CD8-positive, alpha-beta memory T cell (primary cell): Measurements from ENCODE around the gene ABLIM1. TPM values are rescaled to one million over a fixed set of nuclear protein-coding genes. Genes with fewer than 3 reads are reported as not detected.

Experiments
- CTCF ChIA-PET: fragments of 350-600 bp; sonication (Branson Sonifier 250); formaldehyde crosslinking; loops from one replicate; lab custom pipeline; 2021; ENCODE audit warnings: antibody characterized with exemption; lab: Charles Lee
- POLR2A ChIA-PET: fragments of 350-600 bp; sonication (Branson Sonifier 250); formaldehyde crosslinking; loops from one replicate; lab custom pipeline; 2021; ENCODE audit warnings: antibody characterized with exemption; lab: Charles Lee
- DNase-seq, 5 donors: peaks; one replicate each; pipeline versions ENCODE4 v3.0.0 to v3.0.0-alpha.2; 2020 to 2022; ENCODE audit warnings: mixed read lengths in 1 of 5
- H3K27ac ChIP-seq: one replicate; pipeline ENCODE4 v1.7.0; 2013; ENCODE audit warnings: low read depth, mild to moderate bottlenecking, low read length, moderate library complexity
- H3K27me3 ChIP-seq: 2 replicates; pipeline ENCODE4 v1.7.0; 2013; ENCODE audit warnings: low read length, mild to moderate bottlenecking; ENCODE audit not compliant: insufficient read depth, poor library complexity, severe bottlenecking
- H3K36me3 ChIP-seq: 2 replicates; pipeline ENCODE4 v1.7.0; 2013; ENCODE audit warnings: mild to moderate bottlenecking, low read length, moderate library complexity; ENCODE audit not compliant: insufficient read depth
- H3K4me1 ChIP-seq: 2 replicates; pipeline ENCODE4 v1.7.0; 2013; ENCODE audit warnings: mild to moderate bottlenecking, low read length, moderate library complexity; ENCODE audit not compliant: insufficient read depth
- H3K4me3 ChIP-seq: 2 replicates; pipeline ENCODE4 v1.7.0; 2013; ENCODE audit warnings: mild to moderate bottlenecking, low read length
- H3K9me3 ChIP-seq: 2 replicates; pipeline ENCODE4 v1.7.0; 2013; ENCODE audit warnings: mild to moderate bottlenecking, low read length
- H3K27ac Mint-ChIP-seq, 8 donors: one replicate each; pipeline ENCODE4 v1.8.0; 2020 to 2021; ENCODE audit warnings: mixed read lengths in 8 of 8, mild to moderate bottlenecking in 6 of 8, inconsistent platforms in 3 of 8, moderate library complexity in 3 of 8
- H3K27me3 Mint-ChIP-seq, 2 donors: one replicate each; pipeline ENCODE4 v1.8.0; 2020 to 2021; ENCODE audit warnings: mixed read lengths in 2 of 2, mild to moderate bottlenecking in 1 of 2, moderate library complexity in 1 of 2
- H3K36me3 Mint-ChIP-seq, 3 donors: one replicate each; pipeline ENCODE4 v1.8.0; 2020 to 2021; ENCODE audit warnings: mixed read lengths in 3 of 3, inconsistent platforms in 1 of 3, mild to moderate bottlenecking in 1 of 3
- H3K4me1 Mint-ChIP-seq, 3 donors: one replicate each; pipeline ENCODE4 v1.8.0; 2020 to 2021; ENCODE audit warnings: mixed read lengths in 3 of 3, inconsistent platforms in 1 of 3, mild to moderate bottlenecking in 1 of 3
- H3K4me3 Mint-ChIP-seq, 7 donors: one replicate each; pipeline ENCODE4 v1.8.0; 2020 to 2021; ENCODE audit warnings: mixed read lengths in 7 of 7, mild to moderate bottlenecking in 6 of 7, moderate library complexity in 4 of 7, inconsistent platforms in 2 of 7
- H3K9me3 Mint-ChIP-seq, 5 donors: one replicate each; pipeline ENCODE4 v1.8.0; 2020 to 2022; ENCODE audit warnings: mixed read lengths in 5 of 5, mild to moderate bottlenecking in 3 of 5, moderate library complexity in 2 of 5, inconsistent platforms in 1 of 5
- polyA plus RNA-seq: library from polyadenylated mRNA; unstranded; fragments of 300-500 nt; fragmentation: Illumina TruSeq; gene quantifications from one replicate; pipeline ENCODE4 v1.2.3, GENCODE V29; 2021
- total RNA-seq, 2 experiments: library from RNA; stranded (reverse); gene quantifications; one replicate each; pipeline ENCODE4 v1.2.3, GENCODE V29; 2021

The ABLIM1 gene
- total and polyA plus RNA-seq, 3 experiments from 2014 or later: 45.8 to 123 (median 48.3) TPM

DNA sequence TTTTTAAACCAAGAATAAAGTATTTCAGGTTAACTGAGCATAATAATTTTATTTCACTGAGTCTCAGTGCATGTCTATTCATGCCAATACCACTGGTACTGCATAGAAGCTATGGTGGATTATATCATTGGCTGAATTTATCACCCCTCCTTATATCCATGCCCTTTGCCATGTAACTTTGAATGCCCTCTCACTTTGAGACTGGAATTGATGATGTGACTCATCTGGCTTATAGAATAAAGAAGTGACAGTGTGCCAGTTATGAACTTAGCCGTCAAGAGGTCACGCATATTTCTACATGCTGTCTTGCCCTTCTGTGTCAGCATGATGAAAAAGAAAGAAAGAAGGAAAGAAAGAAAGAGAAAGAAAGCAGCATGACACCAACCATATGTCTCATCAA, 20.7 kb upstream of the ABLIM1 start:
- peaks cover 0 to 4% of the 10 kb centered on the region in 2 donors for H3K27me3 Mint-ChIP-seq
- no peak overlapping the region for H3K27ac Mint-ChIP-seq
- ChIA-PET POLR2A (no interaction called here), CTCF (no interaction called here)
- no peak for DNase-seq
- no peaks in the 10 kb centered on the region for H3K27me3 ChIP-seq
- no peak overlapping the region for H3K4me3 ChIP-seq
- H3K27ac ChIP-seq: no peak overlapping the region
- no peaks in the 10 kb centered on the region for H3K9me3 Mint-ChIP-seq
- no peaks in the 10 kb centered on the region for H3K36me3 ChIP-seq
- H3K4me1 ChIP-seq: no peaks in the 10 kb centered on the region
- H3K4me3 Mint-ChIP-seq: no peak overlapping the region
- H3K4me1 Mint-ChIP-seq: no peaks in the 10 kb centered on the region
- no peaks in the 10 kb centered on the region for H3K36me3 Mint-ChIP-seq
- no peaks in the 10 kb centered on the region for H3K9me3 ChIP-seq

DNA sequence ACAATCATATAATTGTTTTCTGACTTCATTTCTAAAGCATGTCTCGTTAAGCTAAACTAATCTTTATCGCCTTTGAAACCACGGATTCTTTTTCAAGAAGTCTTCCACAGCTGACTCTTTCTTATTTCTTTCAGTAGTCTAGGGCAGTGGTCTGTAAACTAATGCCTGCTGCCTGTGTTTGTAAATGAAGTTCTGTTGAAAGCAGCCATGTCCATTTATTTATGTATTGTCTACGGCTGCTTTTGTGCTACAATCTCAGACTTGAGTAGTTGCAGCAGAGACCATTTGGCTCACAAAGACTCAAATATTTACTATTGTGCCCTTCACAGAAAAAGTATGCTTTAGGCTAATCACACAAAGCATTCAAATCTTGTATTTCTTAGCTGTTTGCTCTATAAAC, 20.3 kb upstream of the ABLIM1 start:
- no peak for DNase-seq
- H3K36me3 Mint-ChIP-seq: peaks cover 0 to 2% (median 0%) of the 10 kb centered on the region in 3 donors
- H3K9me3 ChIP-seq: no peaks in the 10 kb centered on the region
- H3K4me1 Mint-ChIP-seq: no peaks in the 10 kb centered on the region
- H3K36me3 ChIP-seq: no peaks in the 10 kb centered on the region
- H3K27me3 Mint-ChIP-seq: peaks cover 0 to 7% of the 10 kb centered on the region in 2 donors
- no peaks in the 10 kb centered on the region for H3K9me3 Mint-ChIP-seq
- CTCF ChIA-PET: no interaction called here
- no peaks in the 10 kb centered on the region for H3K27me3 ChIP-seq
- no peak overlapping the region for H3K27ac Mint-ChIP-seq
- no peak overlapping the region for H3K27ac ChIP-seq
- H3K4me3 ChIP-seq: no peak overlapping the region
- H3K4me3 Mint-ChIP-seq: no peak overlapping the region
- POLR2A ChIA-PET: no interaction called here
- no peaks in the 10 kb centered on the region for H3K4me1 ChIP-seq

DNA sequence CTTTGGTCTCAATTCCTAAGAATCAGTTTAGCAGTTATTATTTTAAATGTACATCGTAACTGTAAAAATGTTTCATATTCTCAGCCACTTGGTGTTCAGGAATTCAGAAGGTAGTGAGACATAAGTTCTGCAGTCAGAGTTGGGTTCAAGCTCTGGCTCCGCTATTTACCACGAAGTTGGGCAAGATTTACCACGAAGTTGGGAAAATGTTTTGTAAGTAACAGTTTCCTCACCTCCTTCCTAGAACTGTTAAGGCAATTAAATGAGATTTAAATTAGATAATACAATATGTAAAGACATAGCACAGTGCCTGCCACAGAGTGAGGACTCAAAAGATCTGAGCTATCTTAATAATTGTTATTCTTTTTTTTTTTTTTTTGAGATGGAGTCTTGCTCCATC, 16.3 kb upstream of the ABLIM1 start:
- CTCF ChIA-PET: no interaction called here
- peaks cover 0 to 2% (median 0%) of the 10 kb centered on the region in 3 donors for H3K36me3 Mint-ChIP-seq
- Histone ChIP-seq H3K27ac (no peak overlapping the region), H3K9me3 (no peaks in the 10 kb centered on the region), H3K27me3 (no peaks in the 10 kb centered on the region), H3K4me3 (no peak overlapping the region), H3K36me3 (no peaks in the 10 kb centered on the region), H3K4me1 (no peaks in the 10 kb centered on the region)
- H3K9me3 Mint-ChIP-seq: no peaks in the 10 kb centered on the region
- peaks cover 1 to 5% of the 10 kb centered on the region in 2 donors for H3K27me3 Mint-ChIP-seq
- no peak for DNase-seq
- no peaks in the 10 kb centered on the region for H3K4me1 Mint-ChIP-seq
- H3K4me3 Mint-ChIP-seq: no peak overlapping the region
- H3K27ac Mint-ChIP-seq: no peak overlapping the region
- POLR2A ChIA-PET: no interaction called here

DNA sequence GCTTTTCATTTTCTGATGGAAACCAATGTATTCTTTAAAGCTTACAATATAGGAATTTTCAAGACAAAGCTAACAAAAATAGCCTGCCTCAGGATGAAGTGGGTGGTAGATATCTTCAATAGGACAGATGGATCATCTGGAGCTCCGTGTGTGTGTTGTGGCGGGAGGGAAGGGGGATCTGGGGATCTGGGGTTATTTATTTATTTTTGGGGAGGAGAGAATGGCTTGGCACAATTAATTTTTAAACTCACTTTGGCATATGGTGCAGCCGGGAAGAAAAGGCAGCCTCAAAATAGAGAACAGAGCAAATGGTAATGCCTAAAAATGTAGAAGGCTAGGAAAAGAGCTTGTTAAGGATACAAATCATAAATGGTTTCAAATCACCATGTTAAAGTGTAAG, 11.6 kb upstream of the ABLIM1 start:
- Mint-ChIP-seq H3K36me3 (peaks cover 0 to 2% (median 0%) of the 10 kb centered on the region in 3 donors), H3K4me3 (no peak overlapping the region), H3K27ac (no peak overlapping the region), H3K9me3 (no peaks in the 10 kb centered on the region), H3K27me3 (peaks cover 1 to 5% of the 10 kb centered on the region in 2 donors), H3K4me1 (no peaks in the 10 kb centered on the region)
- ChIA-PET CTCF (no interaction called here), POLR2A (no interaction called here)
- Histone ChIP-seq H3K27ac (no peak overlapping the region), H3K4me1 (no peaks in the 10 kb centered on the region), H3K27me3 (no peaks in the 10 kb centered on the region), H3K36me3 (no peaks in the 10 kb centered on the region), H3K4me3 (no peak overlapping the region), H3K9me3 (no peaks in the 10 kb centered on the region)
- no peak for DNase-seq

DNA sequence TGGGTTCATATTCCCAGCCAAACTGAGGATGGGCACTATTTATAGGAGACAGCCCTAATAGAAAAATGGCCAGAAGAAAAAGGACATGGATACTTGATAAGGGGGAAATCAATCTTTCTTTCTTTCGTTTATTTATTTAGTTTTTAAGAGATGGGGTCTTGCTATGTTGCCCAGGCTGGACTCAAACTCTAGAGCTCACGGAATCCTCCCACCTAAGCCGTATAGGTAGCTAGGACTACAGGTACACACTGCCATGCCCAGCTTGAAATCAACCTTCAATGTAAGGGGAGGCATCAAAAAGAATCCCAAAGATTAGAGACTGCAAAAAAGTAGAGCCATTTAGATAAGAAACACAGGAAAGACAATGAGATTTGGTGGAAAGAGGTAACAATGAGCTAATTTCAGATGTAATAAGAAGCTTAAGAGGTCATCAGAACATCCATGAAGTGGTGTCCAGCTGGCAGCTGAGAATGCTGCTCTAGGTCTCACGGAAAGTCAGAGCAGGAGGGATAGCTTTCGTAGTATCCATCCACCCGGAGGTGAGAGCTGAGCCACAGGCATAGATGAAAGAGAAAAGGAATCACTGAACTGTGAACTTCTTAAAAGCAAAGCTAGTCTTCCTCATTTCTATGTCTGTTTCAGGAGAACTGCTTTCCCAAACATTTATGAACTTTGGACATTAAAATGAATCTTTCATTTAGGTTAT, 10.5 kb upstream of the ABLIM1 start:
- H3K27me3 Mint-ChIP-seq: peaks cover 1 to 4% of the 10 kb centered on the region in 2 donors
- H3K27ac Mint-ChIP-seq: no peak overlapping the region
- H3K4me1 Mint-ChIP-seq: no peaks in the 10 kb centered on the region
- Histone ChIP-seq H3K27me3 (no peaks in the 10 kb centered on the region), H3K4me1 (no peaks in the 10 kb centered on the region), H3K36me3 (no peaks in the 10 kb centered on the region), H3K9me3 (no peaks in the 10 kb centered on the region), H3K4me3 (no peak overlapping the region), H3K27ac (no peak overlapping the region)
- no peak for DNase-seq
- H3K9me3 Mint-ChIP-seq: no peaks in the 10 kb centered on the region
- ChIA-PET POLR2A (no interaction called here), CTCF (no interaction called here)
- no peak overlapping the region for H3K4me3 Mint-ChIP-seq
- peaks cover 0 to under 1% (median 0%) of the 10 kb centered on the region in 3 donors for H3K36me3 Mint-ChIP-seq

DNA sequence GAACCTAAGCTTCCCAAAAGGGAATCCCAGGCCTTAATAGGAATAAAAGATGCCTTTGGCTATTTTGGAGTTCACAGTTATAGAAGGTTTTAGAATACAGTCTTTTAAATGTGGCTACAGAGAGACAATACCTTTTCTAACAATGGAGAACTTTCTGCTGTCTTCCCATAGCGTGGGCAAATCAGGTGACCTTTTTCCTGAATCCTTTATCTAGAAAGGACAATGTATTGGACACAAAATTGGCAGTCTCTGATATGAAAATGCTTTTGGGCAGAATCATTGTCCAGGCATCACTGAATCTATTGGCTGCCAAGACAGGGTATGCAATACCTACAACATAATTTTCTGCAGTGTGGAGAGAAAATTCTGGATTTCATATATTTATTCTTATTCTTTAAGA, 7.8 kb upstream of the ABLIM1 start:
- no peaks in the 10 kb centered on the region for H3K9me3 Mint-ChIP-seq
- Histone ChIP-seq H3K4me3 (no peak overlapping the region), H3K27me3 (no peaks in the 10 kb centered on the region), H3K27ac (no peak overlapping the region), H3K36me3 (no peaks in the 10 kb centered on the region), H3K4me1 (no peaks in the 10 kb centered on the region), H3K9me3 (no peaks in the 10 kb centered on the region)
- peaks cover 0 to 1% (median 0%) of the 10 kb centered on the region in 3 donors for H3K36me3 Mint-ChIP-seq
- CTCF ChIA-PET: no interaction called here
- POLR2A ChIA-PET: no interaction called here
- H3K4me1 Mint-ChIP-seq: no peaks in the 10 kb centered on the region
- H3K27me3 Mint-ChIP-seq: peaks cover 0 to 4% of the 10 kb centered on the region in 2 donors
- no peak overlapping the region for H3K4me3 Mint-ChIP-seq
- no peak for DNase-seq
- H3K27ac Mint-ChIP-seq: no peak overlapping the region

DNA sequence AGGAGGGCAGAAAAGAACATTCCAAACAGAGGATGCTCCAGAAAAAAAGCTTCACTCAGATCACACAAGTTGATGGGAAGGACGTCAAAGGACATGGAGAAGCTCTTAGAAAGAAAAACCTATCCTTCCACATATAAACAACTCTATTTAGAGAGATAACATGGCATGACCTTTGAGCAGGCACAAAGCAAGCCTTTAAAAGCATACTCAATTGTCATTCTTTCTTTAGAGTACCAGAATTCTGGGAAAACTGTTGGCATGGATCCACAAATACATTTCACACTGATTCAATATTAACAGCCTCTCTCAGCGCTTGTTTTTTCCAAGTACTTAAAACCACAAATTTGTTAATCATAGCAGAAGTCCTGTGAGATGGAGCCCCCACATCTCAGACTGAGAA, 7.3 kb upstream of the ABLIM1 start:
- ChIA-PET POLR2A (no interaction called here), CTCF (no interaction called here)
- Mint-ChIP-seq H3K36me3 (peaks cover 0 to 1% (median 0%) of the 10 kb centered on the region in 3 donors), H3K4me3 (no peak overlapping the region), H3K9me3 (no peaks in the 10 kb centered on the region), H3K27ac (no peak overlapping the region), H3K4me1 (no peaks in the 10 kb centered on the region), H3K27me3 (peaks cover 0 to 4% of the 10 kb centered on the region in 2 donors)
- DNase-seq: no peak
- Histone ChIP-seq H3K4me1 (no peaks in the 10 kb centered on the region), H3K27me3 (no peaks in the 10 kb centered on the region), H3K9me3 (no peaks in the 10 kb centered on the region), H3K36me3 (no peaks in the 10 kb centered on the region), H3K27ac (no peak overlapping the region), H3K4me3 (no peak overlapping the region)

DNA sequence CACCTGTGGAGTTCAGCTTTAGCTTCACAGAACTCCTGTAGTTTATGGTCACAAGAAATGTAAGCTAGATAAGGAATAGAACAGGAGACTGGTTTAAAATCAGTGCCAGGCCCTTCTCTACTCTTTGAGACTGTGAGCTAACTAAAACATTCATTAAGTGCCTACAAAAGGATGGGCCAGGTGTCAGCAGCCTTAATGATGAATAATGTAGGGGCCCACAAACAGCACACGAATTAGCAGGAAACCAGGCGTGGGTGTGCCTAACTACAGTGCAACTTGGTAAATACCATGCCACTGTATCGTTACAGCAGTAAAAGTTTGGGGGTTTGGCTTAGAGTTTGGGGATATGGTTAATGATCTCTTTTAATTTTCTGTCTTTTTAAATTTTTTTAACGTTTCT, 6.1 kb upstream of the ABLIM1 start:
- Histone ChIP-seq H3K36me3 (no peaks in the 10 kb centered on the region), H3K4me3 (no peak overlapping the region), H3K9me3 (no peaks in the 10 kb centered on the region), H3K27ac (no peak overlapping the region), H3K27me3 (no peaks in the 10 kb centered on the region), H3K4me1 (no peaks in the 10 kb centered on the region)
- Mint-ChIP-seq H3K4me3 (no peak overlapping the region), H3K9me3 (no peaks in the 10 kb centered on the region), H3K27ac (no peak overlapping the region), H3K27me3 (peaks cover 0 to 5% of the 10 kb centered on the region in 2 donors), H3K4me1 (no peaks in the 10 kb centered on the region), H3K36me3 (peaks cover 0 to 1% (median 0%) of the 10 kb centered on the region in 3 donors)
- DNase-seq: no peak
- ChIA-PET CTCF (no interaction called here), POLR2A (no interaction called here)
